Measurements from ENCODE around the gene RFX4. TPM values are rescaled to one million over a fixed set of nuclear protein-coding genes. Genes with fewer than 3 reads are reported as not detected.

The RFX4 gene
- total and polyA plus RNA-seq, 2 experiments from 2014 or later = not detected

GRCh38 chr12:106767954-106768822 is 185.4 kb downstream of the RFX4 start:
- no peak overlapping the region for H3K27ac ChIP-seq
- no peak for TF ChIP-seq CTCF (IDR thresholded peaks at IDR 0.05; ENCODE audit: low read depth, low read length)

GRCh38 chr12:106769078-106769477 is 186.3 kb downstream of the RFX4 start:
- peaks cover 34% of the 10 kb centered on the region for H3K4me1 ChIP-seq (ENCODE audit: low read depth)
- H3K27ac ChIP-seq = no peak overlapping the region
- H3K4me3 ChIP-seq = no peak overlapping the region
- H3K36me3 ChIP-seq = no peaks in the 10 kb centered on the region
- H3K9me3 ChIP-seq (ENCODE audit: low read depth) = no peaks in the 10 kb centered on the region
- H3K27me3 ChIP-seq = no peaks in the 10 kb centered on the region
- peak in 1 of 2 donors; percentile 71 for DNase-seq (ENCODE audit: low read depth in 1 of 2, low spot score in 1 of 2)
- no peak for TF ChIP-seq CTCF (IDR thresholded peaks at IDR 0.05; ENCODE audit: low read depth, low read length)

More at GRCh38 chr12:106767954-106768822, 185.4 kb downstream of the RFX4 start:
- Histone ChIP-seq H3K4me3 (no peak overlapping the region), H3K36me3 (no peaks in the 10 kb centered on the region), H3K4me1 (ENCODE audit: low read depth) (peaks cover 34% of the 10 kb centered on the region), H3K27me3 (no peaks in the 10 kb centered on the region), H3K9me3 (ENCODE audit: low read depth) (no peaks in the 10 kb centered on the region)
- DNase-seq (ENCODE audit: low read depth in 1 of 2, low spot score in 1 of 2) = peak in 1 of 2 donors; percentile 70

GRCh38 chr12:106769546-106769945 is 186.7 kb downstream of the RFX4 start:
- Histone ChIP-seq H3K4me3 (no peak overlapping the region), H3K27ac (no peak overlapping the region), H3K27me3 (no peaks in the 10 kb centered on the region), H3K4me1 (ENCODE audit: low read depth) (peaks cover 34% of the 10 kb centered on the region), H3K9me3 (ENCODE audit: low read depth) (no peaks in the 10 kb centered on the region), H3K36me3 (no peaks in the 10 kb centered on the region)
- no peak for TF ChIP-seq CTCF (IDR thresholded peaks at IDR 0.05; ENCODE audit: low read depth, low read length)
- DNase-seq (ENCODE audit: low read depth in 1 of 2, low spot score in 1 of 2) = peak in 1 of 2 donors; percentile 43

- TF ChIP-seq CTCF (IDR thresholded peaks at IDR 0.05; ENCODE audit: low read depth, low read length) = no peak
- Histone ChIP-seq H3K4me3 (no peak overlapping the region), H3K36me3 (no peaks in the 10 kb centered on the region), H3K9me3 (ENCODE audit: low read depth) (no peaks in the 10 kb centered on the region), H3K27me3 (no peaks in the 10 kb centered on the region), H3K4me1 (ENCODE audit: low read depth) (peaks cover 34% of the 10 kb centered on the region), H3K27ac (peak overlapping the region; percentile 24)
- no peak for DNase-seq (ENCODE audit: low read depth in 1 of 2, low spot score in 1 of 2)
Measured at GRCh38 chr12:106771425-106771824, 188.6 kb downstream of the RFX4 start.

GRCh38 chr12:106773286-106774004 is 190.6 kb downstream of the RFX4 start:
- peaks cover 14% of the 10 kb centered on the region for H3K4me1 ChIP-seq (ENCODE audit: low read depth)
- TF ChIP-seq CTCF (IDR thresholded peaks at IDR 0.05; ENCODE audit: low read depth, low read length) = no peak
- peak overlapping the region; percentile 76 for H3K4me3 ChIP-seq
- no peaks in the 10 kb centered on the region for H3K36me3 ChIP-seq
- no peaks in the 10 kb centered on the region for H3K9me3 ChIP-seq (ENCODE audit: low read depth)
- DNase-seq (ENCODE audit: low read depth in 1 of 2, low spot score in 1 of 2) = no peak
- peak overlapping the region; percentile 91 for H3K27ac ChIP-seq
- H3K27me3 ChIP-seq = no peaks in the 10 kb centered on the region
